ENCODE results near the gene NRXN3.

GRCh38 chr14:78849952-78850351 is 679.8 kb downstream of the NRXN3 start:
- no peak for TF ChIP-seq POLR2AphosphoS5 (IDR thresholded peaks at IDR 0.05)
- TF ChIP-seq CTCF (IDR thresholded peaks at IDR 0.05): no peak
- TF ChIP-seq EP300 (IDR thresholded peaks at IDR 0.05): no peak
- TF ChIP-seq POLR2A (IDR thresholded peaks at IDR 0.05): no peak

Measured in stomach (tissue), 4 donors.